Stimulated activated CD8-positive, alpha-beta memory T cell treated with anti-CD3 and anti-CD28 coated beads, Interleukin-4, amount 100 ng/mL, for 1 hour (primary cell): ENCODE data around the gene PTPRN2.

Source experiments
- DNase-seq, 2 donors: peaks; one replicate each; pipeline ENCODE4 v3.0.0-alpha.2; 2020; ENCODE audit warnings: low read depth in 2 of 2, low spot score in 1 of 2

Gene PTPRN2

DNA sequence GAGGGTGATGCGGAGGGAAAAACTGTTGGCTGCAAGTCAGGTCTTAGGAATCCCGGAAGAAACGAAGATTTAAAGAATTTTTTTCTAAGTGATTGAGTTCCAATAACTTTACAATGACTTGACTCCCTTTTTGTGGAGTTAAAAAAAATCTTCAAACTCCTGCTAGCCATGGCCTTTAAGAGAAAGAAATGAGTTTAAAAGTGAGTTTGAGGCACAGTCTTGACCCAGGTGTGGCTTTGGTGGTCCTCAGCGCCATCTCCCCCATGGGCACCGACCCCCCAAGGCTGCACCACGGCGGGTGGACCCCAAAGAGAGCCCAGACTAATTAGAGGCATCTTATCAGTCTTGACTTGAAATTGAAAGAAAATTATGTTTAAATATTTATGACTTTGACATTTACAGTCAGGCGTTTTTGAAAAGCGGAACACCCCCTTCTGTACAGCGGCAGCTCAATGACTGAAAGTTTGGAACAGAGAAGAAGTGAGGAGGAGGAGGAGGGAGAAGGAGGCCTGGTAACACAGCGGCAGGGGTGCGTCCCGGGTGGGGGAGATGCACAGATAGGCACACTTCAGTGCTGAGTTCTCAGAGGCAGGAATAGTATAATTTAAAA lies 901.2 kb downstream of the PTPRN2 start:
- no peak for DNase-seq

- DNase-seq = no peak
Measured at GRCh38 chr7:157685430-157686284, 902.0 kb downstream of the PTPRN2 start.

DNA sequence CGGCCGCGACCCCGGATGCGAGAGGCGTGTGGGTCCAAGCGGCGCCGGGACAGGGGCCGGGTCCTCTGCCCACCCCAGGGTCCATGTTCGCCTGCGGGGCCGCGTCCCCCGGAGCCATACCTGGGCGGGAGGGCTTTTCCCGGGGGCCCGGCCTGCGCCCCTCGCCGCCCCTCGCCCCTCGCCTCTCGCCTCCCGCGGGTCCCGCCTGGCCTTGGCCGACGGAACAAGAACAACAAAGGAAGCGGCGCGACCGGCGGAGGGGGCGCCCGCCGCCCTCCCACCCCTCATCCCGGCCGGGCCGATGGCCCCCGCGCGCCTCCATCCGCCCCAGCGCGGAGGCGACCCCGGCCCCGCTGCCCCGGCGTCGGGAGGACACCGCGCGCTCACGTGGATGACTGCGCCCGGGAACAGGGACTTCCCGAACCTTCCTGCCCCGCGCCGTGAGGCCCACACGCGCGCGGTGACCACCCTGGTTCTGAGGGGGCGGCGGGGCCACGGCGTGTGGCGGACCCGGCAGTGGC lies 902.7 kb downstream of the PTPRN2 start:
- no peak for DNase-seq

DNA sequence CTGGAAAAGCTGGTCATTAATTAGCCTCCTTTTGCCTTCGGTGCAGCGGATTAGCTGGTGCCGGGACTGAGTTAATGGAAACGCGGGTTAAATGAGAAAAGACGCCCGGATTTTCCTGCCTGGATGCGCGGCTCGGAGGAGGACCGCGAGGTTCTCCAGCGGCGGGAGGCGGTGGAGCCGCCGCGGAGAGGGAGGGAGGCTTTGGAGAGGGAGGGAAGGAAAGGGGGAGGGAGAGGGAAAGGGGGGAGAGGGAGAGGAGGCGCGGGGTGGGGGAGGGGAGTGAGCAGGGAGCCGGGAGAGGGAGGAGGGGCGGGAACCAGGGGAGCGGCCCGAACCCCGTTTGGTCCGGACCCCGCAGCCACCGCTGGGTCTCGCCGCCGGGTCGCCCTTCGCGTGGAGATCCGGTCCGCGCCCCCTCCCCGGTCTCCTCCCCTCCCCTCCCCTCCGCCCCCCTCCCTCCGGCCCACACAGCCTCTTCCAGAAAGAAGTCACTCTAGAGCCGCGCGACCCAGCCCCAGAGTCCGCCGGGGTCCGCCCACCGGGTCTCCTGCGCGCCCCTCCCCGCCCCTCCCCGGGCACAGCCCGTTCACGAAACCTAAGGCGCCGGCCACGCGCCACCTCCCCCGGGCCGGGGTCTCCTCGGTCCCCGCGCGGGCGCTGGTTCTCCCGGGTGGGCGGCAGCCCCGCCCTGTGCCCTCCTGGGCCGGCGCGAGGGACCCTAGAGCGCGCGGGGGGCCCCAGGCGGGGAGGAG lies 903.3 kb downstream of the PTPRN2 start:
- DNase-seq = no peak

DNA sequence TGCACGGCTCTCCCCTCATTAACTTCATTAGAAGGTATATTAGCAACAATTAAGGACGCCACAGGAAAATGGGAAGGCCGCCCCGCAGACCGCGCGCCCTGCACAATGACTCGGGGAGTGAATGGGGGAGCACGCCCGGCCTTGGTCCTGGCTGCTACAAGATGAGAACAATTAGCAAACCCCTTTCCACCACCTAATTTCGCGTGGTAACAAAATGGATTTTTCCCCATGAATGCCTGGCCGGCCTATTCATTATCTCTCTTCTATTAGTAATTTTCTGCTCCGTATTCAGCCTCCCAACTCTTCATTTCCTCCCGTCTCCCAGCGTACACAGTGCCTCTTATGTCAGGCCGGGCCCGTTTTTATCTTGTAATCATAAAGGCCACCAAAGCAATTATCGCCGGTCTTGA lies 903.9 kb downstream of the PTPRN2 start:
- no peak for DNase-seq

GRCh38 chr7:157682946-157683746 lies 904.5 kb downstream of the PTPRN2 start:
- no peak for DNase-seq

DNA sequence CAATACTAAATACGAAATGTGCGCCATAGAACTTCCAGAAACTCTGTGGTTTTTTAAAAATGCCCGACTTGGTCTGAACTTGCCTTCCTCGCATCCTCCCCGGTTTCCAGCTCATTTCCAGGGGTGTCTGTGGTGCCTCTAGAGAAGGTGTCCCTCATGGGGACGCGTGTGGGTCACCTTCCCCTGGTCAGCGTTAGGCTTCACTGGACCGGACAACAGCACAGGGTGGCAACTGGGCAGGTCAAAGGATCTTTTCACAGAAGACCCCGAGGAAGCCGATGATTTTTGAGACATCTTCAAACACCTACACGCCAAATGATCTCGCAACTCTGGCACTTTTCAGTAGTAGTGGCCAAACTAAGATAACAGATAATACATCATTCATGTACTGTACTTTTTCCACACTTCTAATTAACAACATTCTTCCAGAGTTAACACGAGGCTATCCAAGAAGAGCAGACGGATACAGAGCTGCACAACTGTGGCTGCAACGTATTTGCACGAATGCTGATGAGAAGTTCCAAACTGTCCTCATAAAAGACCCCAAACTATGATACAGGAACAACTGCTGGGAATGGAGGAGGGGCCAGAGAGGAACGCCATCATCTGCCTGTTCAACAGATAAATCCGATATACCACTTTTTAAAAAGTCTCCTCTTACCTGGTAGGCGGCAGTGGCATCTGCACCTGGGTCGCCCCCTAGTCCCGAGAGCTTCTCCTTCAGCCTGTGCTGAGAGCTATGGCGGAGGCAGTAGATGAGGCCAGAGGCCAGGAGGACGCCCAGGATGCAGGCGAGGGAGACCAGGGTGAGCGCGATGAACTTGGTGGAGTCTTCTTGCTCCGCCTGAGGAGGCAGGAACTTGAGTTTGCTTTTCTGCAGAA lies 905.3 kb downstream of the PTPRN2 start:
- DNase-seq = no peak

GRCh38 chr7:157679607-157680006 lies 908.0 kb downstream of the PTPRN2 start:
- DNase-seq = no peak

- DNase-seq = no peak
Measured at GRCh38 chr7:157678501-157678900, 909.1 kb downstream of the PTPRN2 start.

DNA sequence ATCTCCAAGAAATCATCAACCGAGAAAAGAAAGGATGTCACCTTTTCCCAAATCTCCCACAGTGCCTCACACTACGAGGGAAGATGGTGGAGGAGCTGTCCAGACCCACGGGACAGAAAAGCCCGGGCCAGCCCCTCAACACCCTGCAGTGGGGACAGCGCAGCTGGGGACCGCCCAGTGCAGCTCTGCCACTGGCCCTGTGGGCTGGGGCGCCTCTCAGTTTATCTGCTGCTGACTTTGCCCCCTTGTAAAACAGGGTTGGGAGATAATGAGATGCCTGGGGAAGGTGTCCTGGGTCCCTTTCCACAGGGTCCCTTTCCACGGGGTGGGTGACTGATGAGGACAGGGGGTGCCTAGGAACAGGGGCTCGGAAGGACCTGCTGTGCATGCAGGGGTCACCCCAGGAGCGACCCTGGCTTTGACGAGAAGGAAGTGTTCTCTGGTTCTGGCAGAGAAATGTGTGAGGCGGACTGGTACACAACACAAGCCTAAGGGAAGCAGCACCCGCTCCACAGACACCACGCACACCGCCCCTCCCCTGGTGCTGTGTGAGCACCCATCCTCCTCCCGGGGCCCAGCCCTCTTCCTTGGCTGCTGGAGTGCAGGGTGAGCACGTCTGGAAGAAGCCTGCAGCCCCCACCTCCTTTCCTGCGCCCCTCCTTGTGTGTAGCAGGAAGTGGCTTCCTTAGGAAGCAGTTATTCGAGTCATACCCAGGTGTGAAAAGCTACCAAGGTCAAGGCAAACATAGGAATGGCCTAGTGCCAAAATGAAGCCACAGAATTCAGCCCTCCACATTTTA lies 911.0 kb downstream of the PTPRN2 start:
- no peak for DNase-seq

DNA sequence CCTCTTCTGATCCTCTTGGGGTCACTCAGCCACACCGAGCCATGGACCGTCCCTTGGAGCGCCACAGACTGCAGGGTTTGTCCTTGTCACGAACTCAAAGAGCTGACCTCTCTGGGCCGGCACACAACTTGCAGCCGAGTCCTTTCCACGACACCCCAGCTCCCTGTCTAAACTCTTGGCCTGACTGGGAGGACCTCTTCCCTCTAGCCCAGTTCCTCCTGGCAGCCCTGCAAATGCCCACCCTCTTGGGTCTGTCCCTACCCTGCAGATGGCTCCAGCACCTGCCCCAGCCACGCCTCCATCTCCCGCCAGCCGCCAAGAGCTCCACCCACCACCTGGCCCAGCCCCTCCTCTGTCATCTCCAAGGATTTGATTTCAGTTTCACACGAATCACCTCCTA lies 911.6 kb downstream of the PTPRN2 start:
- no peak for DNase-seq

- DNase-seq = no peak
Measured at GRCh38 chr7:157675427-157675927, 912.1 kb downstream of the PTPRN2 start.

GRCh38 chr7:157674715-157675426 lies 912.8 kb downstream of the PTPRN2 start:
- DNase-seq = no peak

- no peak for DNase-seq
Measured at GRCh38 chr7:157674027-157674714, 913.5 kb downstream of the PTPRN2 start.

GRCh38 chr7:157673573-157673972 lies 914.0 kb downstream of the PTPRN2 start:
- no peak for DNase-seq

DNA sequence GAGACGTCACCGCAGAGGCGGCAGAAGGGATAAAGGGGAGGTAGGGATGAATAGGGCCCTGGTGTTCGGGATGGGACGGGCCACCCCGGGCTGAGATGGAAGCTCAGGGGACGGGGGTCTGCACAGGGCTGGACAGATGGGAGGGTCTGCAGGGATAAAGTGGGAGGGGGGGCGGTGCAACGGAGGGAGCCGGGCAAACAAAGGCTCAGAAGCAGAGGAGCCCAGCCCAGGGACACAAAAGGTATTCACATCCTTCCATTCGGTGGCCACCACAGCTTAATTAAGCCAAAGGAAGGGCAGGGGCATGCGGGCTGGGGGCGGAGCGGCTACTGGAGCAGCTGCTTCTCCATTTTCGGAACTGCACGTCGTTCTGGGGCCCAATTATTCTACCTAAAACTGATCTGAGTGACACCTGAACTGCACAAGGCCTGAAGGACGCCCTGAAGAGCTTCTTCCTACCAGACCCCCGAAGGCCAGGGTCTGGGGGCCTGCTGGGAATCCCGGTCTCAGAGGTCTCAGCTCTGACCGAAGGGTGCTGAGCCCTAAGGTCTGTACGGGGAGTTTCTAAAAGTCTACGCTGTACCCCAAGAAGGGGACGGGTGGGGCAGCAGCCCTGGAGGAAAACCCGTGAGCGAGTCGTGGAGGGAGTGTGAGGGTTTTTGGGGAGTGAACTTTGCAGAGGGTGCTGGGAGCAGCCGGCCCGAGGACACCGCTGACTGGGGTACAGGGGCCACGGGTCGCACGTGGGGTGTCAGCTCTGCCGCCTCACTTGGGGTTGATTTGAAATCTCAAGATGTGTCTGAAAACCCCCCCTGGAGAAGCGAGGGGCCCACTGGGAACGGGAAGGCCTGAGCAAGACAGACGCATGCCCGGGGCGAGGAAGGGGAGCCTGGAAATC lies 916.0 kb downstream of the PTPRN2 start:
- DNase-seq = no peak
